ENCODE measurements around the gene CXorf51B. TPM values are rescaled to one million over a fixed set of nuclear protein-coding genes. Genes with fewer than 3 reads are reported as not detected.
"Not testable (repeated sequence)": the region's sequence is repeated elsewhere in the genome, so short reads cannot be mapped to it uniquely, and the experiment has no call there.

The CXorf51B gene
- total RNA-seq: not detected

DNA sequence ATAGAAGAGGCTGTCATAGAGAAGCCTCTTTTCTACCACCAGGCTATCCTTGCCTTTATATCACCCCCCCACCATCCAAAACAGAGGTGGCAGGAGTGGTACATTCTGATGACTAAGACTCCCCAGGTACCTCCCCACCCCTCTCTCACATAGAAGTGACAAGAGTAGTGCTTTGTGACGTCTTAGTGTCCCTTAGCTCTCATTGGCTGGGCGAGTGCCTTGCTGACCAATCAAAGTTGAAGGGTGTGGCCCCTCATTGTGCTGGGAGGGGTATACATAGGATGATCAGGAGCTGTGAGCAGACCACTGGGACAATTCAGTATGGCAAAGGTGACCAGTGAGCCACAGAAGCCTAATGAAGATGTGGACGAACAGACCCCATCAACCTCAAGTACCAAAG lies at the start of gene CXorf51B:
CXorf51B (plus strand) TSS at position 301 of the 400 bp plus-strand sequence; CDS start at position 322, 21 bp downstream.
- H3K4me3 ChIP-seq, H3K27ac ChIP-seq: not testable (repeated sequence)
- no CpG with 5 or more reads among the region's 3 CpGs for WGBS, 2 donors

DNA sequence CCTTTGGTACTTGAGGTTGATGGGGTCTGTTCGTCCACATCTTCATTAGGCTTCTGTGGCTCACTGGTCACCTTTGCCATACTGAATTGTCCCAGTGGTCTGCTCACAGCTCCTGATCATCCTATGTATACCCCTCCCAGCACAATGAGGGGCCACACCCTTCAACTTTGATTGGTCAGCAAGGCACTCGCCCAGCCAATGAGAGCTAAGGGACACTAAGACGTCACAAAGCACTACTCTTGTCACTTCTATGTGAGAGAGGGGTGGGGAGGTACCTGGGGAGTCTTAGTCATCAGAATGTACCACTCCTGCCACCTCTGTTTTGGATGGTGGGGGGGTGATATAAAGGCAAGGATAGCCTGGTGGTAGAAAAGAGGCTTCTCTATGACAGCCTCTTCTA lies 5.1 kb downstream of the CXorf51B start, which contains the start of gene CXorf51A:
CXorf51A (minus strand) TSS at position 101 of the 400 bp plus-strand sequence; CDS start at position 80, 21 bp downstream.
- not testable (repeated sequence) for ATAC-seq (ENCODE audit: low FRiP score in 2 of 2); H3K27ac ChIP-seq; H3K4me3 ChIP-seq; DNase-seq; H3K36me3 ChIP-seq; H3K27me3 ChIP-seq; H3K9me3 ChIP-seq; H3K4me1 ChIP-seq
- no CpG with 5 or more reads among the region's 3 CpGs for WGBS, 2 donors

More for the DNA sequence above, at the start of gene CXorf51B:
- ATAC-seq (ENCODE audit: low FRiP score in 2 of 2); H3K4me1 ChIP-seq; H3K9me3 ChIP-seq; H3K27me3 ChIP-seq; H3K36me3 ChIP-seq; DNase-seq: not testable (repeated sequence)

DNA sequence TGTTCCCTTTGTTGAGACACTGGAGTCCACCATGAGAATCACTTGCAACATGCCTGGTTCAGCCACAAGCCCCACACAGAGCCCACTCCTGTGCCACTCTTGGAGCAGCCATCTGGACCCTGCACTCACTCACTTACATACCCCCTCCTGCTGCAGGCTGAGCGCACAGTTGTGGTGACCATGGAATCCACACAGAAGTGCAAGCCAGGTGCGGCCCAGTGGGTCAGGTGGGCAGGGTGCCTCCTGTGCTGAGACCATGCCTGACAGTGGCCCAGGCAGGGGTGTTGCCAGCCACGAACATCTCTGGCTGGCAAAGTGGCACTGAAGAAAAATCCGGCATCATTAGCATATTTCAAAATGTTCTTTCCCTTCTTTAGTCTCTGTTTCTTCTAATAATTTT lies 22.4 kb downstream of the CXorf51B start:
- Histone ChIP-seq H3K27ac (no peak overlapping the region), H3K4me3 (no peak overlapping the region), H3K4me1 (no peaks in the 10 kb centered on the region), H3K27me3 (no peaks in the 10 kb centered on the region), H3K36me3 (no peaks in the 10 kb centered on the region), H3K9me3 (no peaks in the 10 kb centered on the region)
- TF ChIP-seq CTCF (IDR thresholded peaks at IDR 0.05): no peak
- no peak for TF ChIP-seq POLR2AphosphoS5 (IDR thresholded peaks at IDR 0.05)
- TF ChIP-seq POLR2A (IDR thresholded peaks at IDR 0.05): no peak
- TF ChIP-seq EP300 (IDR thresholded peaks at IDR 0.05): no peak
- peak in 1 of 2 donors; percentile 55 for ATAC-seq (ENCODE audit: low FRiP score in 2 of 2)
- DNase-seq: peak in 1 of 2 donors; percentile 9
- WGBS, 2 donors: 75% methylated on average over 2 to 4 of the region's 4 CpGs

DNA sequence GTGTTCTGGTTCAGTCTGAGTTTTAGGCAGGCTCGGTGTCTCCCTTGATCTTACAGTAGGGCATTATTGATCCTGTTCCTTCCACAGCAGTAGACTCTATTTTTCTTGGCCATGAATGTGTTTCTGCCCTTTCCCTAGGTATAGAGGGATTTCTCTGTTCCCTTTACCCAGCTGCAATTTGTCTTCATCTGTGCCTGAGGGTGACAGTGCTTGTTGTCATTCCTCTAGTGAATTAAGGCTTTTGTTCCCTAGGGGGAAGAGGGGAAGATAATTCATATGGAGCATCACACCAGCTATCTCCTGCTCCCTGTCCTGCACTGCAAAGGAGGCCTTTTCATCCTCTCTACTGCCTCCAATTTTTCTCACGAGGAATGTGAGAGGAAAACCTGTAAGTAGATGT lies 44.7 kb downstream of the CXorf51B start:
- H3K36me3 ChIP-seq: no peaks in the 10 kb centered on the region
- H3K27me3 ChIP-seq: no peaks in the 10 kb centered on the region
- 41 to 50% methylated on average over 1 to 2 of the region's 2 CpGs for WGBS, 2 donors
- no peak overlapping the region for H3K27ac ChIP-seq
- no peaks in the 10 kb centered on the region for H3K9me3 ChIP-seq
- H3K4me3 ChIP-seq: no peak overlapping the region
- ATAC-seq (ENCODE audit: low FRiP score in 2 of 2) (no peak), DNase-seq (no peak)
- no peaks in the 10 kb centered on the region for H3K4me1 ChIP-seq
- TF ChIP-seq POLR2A (IDR thresholded peaks at IDR 0.05) (no peak), POLR2AphosphoS5 (IDR thresholded peaks at IDR 0.05) (no peak), CTCF (IDR thresholded peaks at IDR 0.05) (no peak), EP300 (IDR thresholded peaks at IDR 0.05) (no peak)

Other genes starting within 250 kb of the CXorf51B start
- not detected for gene CXorf51A, start 5.0 kb downstream of the CXorf51B start, total RNA-seq

All from upper lobe of left lung (tissue), 6 donors.